Neuronal stem cell (in vitro differentiated cells): ENCODE results near the gene PTPRT.

ENCODE experiments used
- DNase-seq: peaks from one replicate; pipeline ENCODE4 v3.0.0-alpha.2; 2013; ENCODE audit warnings: low spot score
- H2AFZ ChIP-seq: one replicate; pipeline ENCODE4 v1.6.1; 2013; ENCODE audit warnings: mild to moderate bottlenecking, low read length, inconsistent platforms
- H2AK5ac ChIP-seq: 2 replicates; pipeline ENCODE4 v1.6.1; 2013; ENCODE audit warnings: low read depth, mild to moderate bottlenecking, inconsistent platforms, low read length, moderate library complexity, mixed read lengths
- H2BK120ac ChIP-seq: 2 replicates; pipeline ENCODE4 v1.6.1; 2013; ENCODE audit warnings: low read depth, mild to moderate bottlenecking, inconsistent platforms, low read length, moderate library complexity, mixed read lengths
- H2BK12ac ChIP-seq: one replicate; pipeline ENCODE4 v1.6.1; 2013; ENCODE audit warnings: low read length, inconsistent platforms
- H2BK15ac ChIP-seq: 2 replicates; pipeline ENCODE4 v1.6.1; 2013; ENCODE audit warnings: mild to moderate bottlenecking, low read length, inconsistent platforms, mixed read lengths
- H2BK5ac ChIP-seq: one replicate; pipeline ENCODE4 v1.6.1; 2013; ENCODE audit warnings: inconsistent platforms, mild to moderate bottlenecking, low read length, moderate library complexity
- H3K14ac ChIP-seq: one replicate; pipeline ENCODE4 v1.6.1; 2013; ENCODE audit warnings: low read length, inconsistent platforms
- H3K18ac ChIP-seq: 2 replicates; pipeline ENCODE4 v1.6.1; 2013; ENCODE audit warnings: low read length, inconsistent platforms
- H3K23ac ChIP-seq: 2 replicates; pipeline ENCODE4 v1.6.1; 2013; ENCODE audit warnings: low read depth, mild to moderate bottlenecking, mixed read lengths, low read length, inconsistent platforms; ENCODE audit not compliant: poor library complexity
- H3K27ac ChIP-seq: replicated peaks from 3 replicates; pipeline ENCODE4 v1.5.1; 2013; ENCODE audit warnings: low read length, inconsistent platforms
- H3K27me3 ChIP-seq, 3 experiments: 2 replicates each; pipeline ENCODE4 v1.6.1; 2013; ENCODE audit warnings: low read length in 3 of 3, mild to moderate bottlenecking in 2 of 3, inconsistent platforms in 1 of 3, low read depth in 1 of 3, mixed read lengths in 1 of 3, moderate library complexity in 1 of 3; ENCODE audit not compliant: control insufficient read depth in 3 of 3, insufficient read depth in 3 of 3
- H3K36me3 ChIP-seq, 2 donors: replicated peaks in 1 of 2; 2 replicates each; pipeline ENCODE4 v1.6.1; 2013; ENCODE audit warnings: low read length in 2 of 2; ENCODE audit not compliant: control insufficient read depth in 2 of 2, insufficient read depth in 2 of 2
- H3K4ac ChIP-seq: 2 replicates; pipeline ENCODE4 v1.6.1; 2013; ENCODE audit warnings: inconsistent platforms, mild to moderate bottlenecking, low read length, moderate library complexity
- H3K4me1 ChIP-seq, 2 donors: 1 replicate in 1 of 2; 2 replicates in 1 of 2; pipeline ENCODE4 v1.6.1; 2013; ENCODE audit warnings: low read length in 2 of 2, low read depth in 1 of 2; ENCODE audit not compliant: control insufficient read depth in 2 of 2, insufficient read depth in 1 of 2
- H3K4me2 ChIP-seq: one replicate; pipeline ENCODE4 v1.6.1; 2013; ENCODE audit warnings: mild to moderate bottlenecking, low read length, inconsistent platforms; ENCODE audit not compliant: insufficient read depth, poor library complexity, severe bottlenecking
- H3K4me3 ChIP-seq, 2 donors: 2 replicates each; pipeline ENCODE4 v1.5.1; 2013; ENCODE audit warnings: low read length in 2 of 2, mild to moderate bottlenecking in 2 of 2, inconsistent platforms in 1 of 2, moderate library complexity in 1 of 2
- H3K79me1 ChIP-seq: one replicate; pipeline ENCODE4 v1.6.1; 2013; ENCODE audit warnings: low read depth, mild to moderate bottlenecking, inconsistent platforms, low read length, moderate library complexity
- H3K9ac ChIP-seq: one replicate; pipeline ENCODE4 v1.6.1; 2013; ENCODE audit warnings: mild to moderate bottlenecking, low read depth, low read length, inconsistent platforms; ENCODE audit not compliant: poor library complexity
- H3K9me3 ChIP-seq, 2 donors: replicated peaks in 1 of 2; 2 replicates each; pipeline versions ENCODE3 to v1.6.1; 2013; ENCODE audit warnings: low read length in 2 of 2, mild to moderate bottlenecking in 2 of 2, inconsistent platforms in 1 of 2, low read depth in 1 of 2, mixed read lengths in 1 of 2, moderate library complexity in 1 of 2; ENCODE audit not compliant: control insufficient read depth in 2 of 2, insufficient read depth in 1 of 2
- H4K8ac ChIP-seq: one replicate; pipeline ENCODE4 v1.6.1; 2013; ENCODE audit warnings: low read depth, mild to moderate bottlenecking, inconsistent platforms, low read length, moderate library complexity
- H4K91ac ChIP-seq: one replicate; pipeline ENCODE4 v1.6.1; 2013; ENCODE audit warnings: low read length, low read depth, mild to moderate bottlenecking, inconsistent platforms; ENCODE audit not compliant: poor library complexity
- WGBS, 2 donors: extraction: QIAGEN DNeasy Blood & Tissue Kit; methylation state at CpG; one replicate each; pipeline ENCODE4 v1.1.7; 2013; ENCODE audit warnings: missing lambda C conversion rate in 2 of 2, mixed read lengths in 1 of 2; ENCODE audit not compliant: insufficient read length in 2 of 2, insufficient replicate concordance in 1 of 2; ENCODE audit errors: extremely low coverage in 2 of 2; 5-methylcytosine and 5-hydroxymethylcytosine counted together

PTPRT gene

DNA sequence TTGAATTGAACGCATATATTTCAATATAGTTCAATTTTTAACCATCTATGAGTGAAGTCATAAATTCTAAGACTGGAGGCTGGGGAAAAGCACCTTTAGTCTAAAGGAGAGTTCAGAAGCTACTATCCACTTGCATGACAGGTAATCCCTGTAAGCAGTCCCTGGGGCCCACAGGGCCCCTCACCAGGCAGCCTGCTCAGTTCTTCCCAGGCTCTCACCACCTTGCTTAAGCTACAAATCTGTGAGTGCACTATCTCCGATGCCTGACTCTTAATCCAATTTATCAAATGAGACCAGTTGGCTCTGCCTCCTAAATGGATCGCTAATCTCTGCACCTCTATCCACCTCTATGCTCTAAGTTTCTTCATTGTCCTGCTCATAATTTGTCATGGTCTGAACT, 413.8 kb downstream of the PTPRT start:
- H3K23ac ChIP-seq, result no peak overlapping the region
- H3K4ac ChIP-seq, result no peak overlapping the region
- H3K4me1 ChIP-seq, result no peaks in the 10 kb centered on the region
- H2BK15ac ChIP-seq, result no peak overlapping the region
- H4K8ac ChIP-seq, result no peak overlapping the region
- H3K4me3 ChIP-seq, result no peak overlapping the region
- H3K9ac ChIP-seq, result no peak overlapping the region
- H3K27me3 ChIP-seq, result no peaks in the 10 kb centered on the region
- no peak overlapping the region for H3K4me2 ChIP-seq
- no peaks in the 10 kb centered on the region for H3K9me3 ChIP-seq
- no peak overlapping the region for H2AFZ ChIP-seq
- H2BK12ac ChIP-seq, result no peak overlapping the region
- no peaks in the 10 kb centered on the region for H3K36me3 ChIP-seq
- H3K18ac ChIP-seq, result no peak overlapping the region
- no peak overlapping the region for H2BK120ac ChIP-seq
- no CpG with 5 or more reads among the region's 3 CpGs for WGBS, 2 donors
- H4K91ac ChIP-seq, result no peak overlapping the region
- no peak overlapping the region for H2AK5ac ChIP-seq
- no peaks in the 10 kb centered on the region for H3K79me1 ChIP-seq
- DNase-seq, result no peak
- no peak overlapping the region for H2BK5ac ChIP-seq
- no peak overlapping the region for H3K27ac ChIP-seq
- no peak overlapping the region for H3K14ac ChIP-seq

DNA sequence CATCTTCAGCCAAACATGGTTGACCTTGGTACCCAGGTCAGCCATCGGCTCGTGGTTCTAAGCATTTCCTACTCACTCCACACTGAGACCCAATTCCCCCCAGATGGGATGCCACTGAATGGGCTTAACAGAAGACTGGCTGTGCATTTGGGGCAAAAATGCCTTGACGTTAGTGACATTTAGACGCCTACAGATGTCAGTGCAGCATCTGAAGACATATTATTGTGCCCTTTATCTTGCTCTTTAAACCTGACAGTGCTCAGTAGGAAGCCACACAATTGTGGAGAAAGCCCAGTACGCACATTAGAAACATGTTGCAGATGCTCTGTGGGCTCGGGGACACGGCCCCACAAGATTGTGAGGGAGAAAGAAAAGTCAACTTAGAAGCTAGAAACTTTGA, 414.7 kb downstream of the PTPRT start:
- no peak overlapping the region for H4K8ac ChIP-seq
- H3K4ac ChIP-seq, result no peak overlapping the region
- no peaks in the 10 kb centered on the region for H3K79me1 ChIP-seq
- H3K27ac ChIP-seq, result no peak overlapping the region
- H2BK12ac ChIP-seq, result no peak overlapping the region
- H2BK5ac ChIP-seq, result no peak overlapping the region
- no peak overlapping the region for H3K18ac ChIP-seq
- H3K9me3 ChIP-seq, result no peaks in the 10 kb centered on the region
- no peak overlapping the region for H3K4me2 ChIP-seq
- no peak overlapping the region for H2BK120ac ChIP-seq
- no peak overlapping the region for H2AK5ac ChIP-seq
- no peaks in the 10 kb centered on the region for H3K4me1 ChIP-seq
- H3K9ac ChIP-seq, result no peak overlapping the region
- no peak overlapping the region for H2AFZ ChIP-seq
- no CpG with 5 or more reads among the region's 7 CpGs for WGBS, 2 donors
- no peak for DNase-seq
- H2BK15ac ChIP-seq, result no peak overlapping the region
- H3K27me3 ChIP-seq, result no peaks in the 10 kb centered on the region
- H3K4me3 ChIP-seq, result no peak overlapping the region
- H3K23ac ChIP-seq, result no peak overlapping the region
- H3K14ac ChIP-seq, result no peak overlapping the region
- no peaks in the 10 kb centered on the region for H3K36me3 ChIP-seq
- no peak overlapping the region for H4K91ac ChIP-seq

GRCh38 chr20:42763015-42763414, 426.7 kb downstream of the PTPRT start:
- Histone ChIP-seq H4K8ac (no peak overlapping the region), H2BK5ac (no peak overlapping the region), H3K9me3 (peaks cover 0 to 2% of the 10 kb centered on the region in 2 donors), H3K9ac (no peak overlapping the region), H2AK5ac (no peak overlapping the region), H3K79me1 (no peaks in the 10 kb centered on the region), H3K27me3 (no peaks in the 10 kb centered on the region), H3K4me3 (no peak overlapping the region), H3K23ac (no peak overlapping the region), H3K27ac (no peak overlapping the region), H3K4me2 (no peak overlapping the region), H2BK120ac (no peak overlapping the region), H3K36me3 (no peaks in the 10 kb centered on the region), H3K4ac (no peak overlapping the region), H2BK15ac (no peak overlapping the region), H2BK12ac (no peak overlapping the region), H3K18ac (no peak overlapping the region), H4K91ac (no peak overlapping the region), H3K4me1 (no peaks in the 10 kb centered on the region), H3K14ac (no peak overlapping the region), H2AFZ (no peak overlapping the region)
- no peak for DNase-seq
- WGBS, 2 donors, result no CpG with 5 or more reads among the region's 1 CpG

GRCh38 chr20:42756991-42757390, 432.7 kb downstream of the PTPRT start:
- Histone ChIP-seq H4K8ac (no peak overlapping the region), H2BK12ac (no peak overlapping the region), H2AK5ac (no peak overlapping the region), H3K4me1 (peaks cover 0 to 3% of the 10 kb centered on the region in 2 donors), H4K91ac (no peak overlapping the region), H3K27ac (no peak overlapping the region), H3K4me3 (no peak overlapping the region), H2BK5ac (no peak overlapping the region), H3K4me2 (no peak overlapping the region), H3K14ac (no peak overlapping the region), H3K23ac (no peak overlapping the region), H2AFZ (no peak overlapping the region), H3K18ac (no peak overlapping the region), H3K9ac (no peak overlapping the region), H3K27me3 (no peaks in the 10 kb centered on the region), H2BK120ac (no peak overlapping the region), H3K36me3 (no peaks in the 10 kb centered on the region), H3K4ac (no peak overlapping the region), H3K79me1 (no peaks in the 10 kb centered on the region), H3K9me3 (peaks cover 0 to 2% of the 10 kb centered on the region in 2 donors), H2BK15ac (no peak overlapping the region)
- WGBS, 2 donors, result no CpG with 5 or more reads among the region's 1 CpG
- DNase-seq, result no peak
